A549 (cell line): ENCODE data around the gene SPECC1L. TPM values are rescaled to one million over a fixed set of nuclear protein-coding genes. Genes with fewer than 3 reads are reported as not detected.

Experiments used
- ATAC-seq, 2 experiments: fragments of 200-7000 bp in 1 of 2; fragments of >200 bp in 1 of 2; cut with Nextera tagmentation in 1 of 2; cut with Tn5 transposase in 1 of 2; 3 replicates each; pipeline versions ENCODE4 v1.8.0 to v1.9.1; 2018 to 2020; ENCODE audit warnings: mild to moderate bottlenecking in 1 of 2, moderate library complexity in 1 of 2
- CTCF ChIA-PET: fragments of 300-600 bp; sonication (Branson Sonifier 250); formaldehyde crosslinking; extraction: SDS; loops from one replicate; lab custom pipeline; 2021; ENCODE audit warnings: antibody characterized with exemption, inconsistent platforms; lab: Yijun Ruan, JAX
- POLR2A ChIA-PET: fragments of 350-600 bp; formaldehyde crosslinking; extraction: SDS; loops from one replicate; lab custom pipeline; 2021; ENCODE audit warnings: antibody characterized with exemption, inconsistent platforms; lab: Yijun Ruan, JAX
- DNase-seq, 2 experiments: peaks; one replicate each; pipeline versions ENCODE4 v3.0.0 to v3.0.0-alpha.2; 2011 to 2016; ENCODE audit warnings: low read depth in 1 of 2, low spot score in 1 of 2
- FAIRE-seq: peaks from 2 replicates; lab custom pipeline; 2011; peaks lifted over from hg19 to GRCh38; lab: Jason Lieb, UNC
- H3K27ac ChIP-seq, 2 experiments: fragments of >200 bp; sonication (Bioruptor Twin); formaldehyde crosslinking; 3 replicates each; pipeline ENCODE4 v1.5.1; 2016 to 2017
- H3K4me1 ChIP-seq: fragments of >200 bp; sonication (Bioruptor Twin); formaldehyde crosslinking; 3 replicates; pipeline ENCODE4 v1.6.1; 2016
- H3K4me2 ChIP-seq: fragments of >200 bp; sonication (Bioruptor Twin); formaldehyde crosslinking; 3 replicates; pipeline ENCODE4 v1.6.1; 2016
- H3K4me3 ChIP-seq: fragments of >200 bp; sonication (Bioruptor Twin); formaldehyde crosslinking; 3 replicates; pipeline ENCODE4 v1.5.1; 2016
- H3K9me3 ChIP-seq: fragments of >200 bp; sonication (Bioruptor Twin); formaldehyde crosslinking; 3 replicates; pipeline ENCODE4 v1.6.1; 2016
- ATOH8 ChIP-seq: fragments of 250-450 bp; sonication (Bioruptor Pico); IDR thresholded peaks from 2 replicates; pipeline ENCODE4 v1.5.0; 2020; ENCODE audit warnings: low read depth, mild to moderate bottlenecking, moderate library complexity
- CBX8 ChIP-seq: fragments of 200-600 bp; sonication (generic); IDR thresholded peaks from 2 replicates; pipeline ENCODE4 v1.6.1; 2016
- CHD2 ChIP-seq: fragments of 150-350 bp; IDR thresholded peaks from 2 replicates; pipeline ENCODE4 v1.6.1; 2014; ENCODE audit warnings: low read length; ENCODE audit not compliant: partially characterized antibody
- CTCF ChIP-seq: fragments of >200 bp; sonication (Bioruptor Twin); formaldehyde crosslinking; IDR thresholded peaks from 3 replicates; pipeline ENCODE4 v1.5.1; 2016
- EHMT2 ChIP-seq: fragments of 200-600 bp; sonication (generic); IDR thresholded peaks from 2 replicates; pipeline ENCODE4 v1.6.1; 2016; ENCODE audit warnings: antibody characterized with exemption, low read depth, mild to moderate bottlenecking, moderate library complexity
- ELK1 ChIP-seq: fragments of 150-350 bp; IDR thresholded peaks from 2 replicates; pipeline ENCODE4 v1.6.1; 2014; ENCODE audit warnings: low read depth, mild to moderate bottlenecking, low read length
- EP300 ChIP-seq, 2 experiments: fragments of >200 bp; sonication (Bioruptor Twin); formaldehyde crosslinking; IDR thresholded peaks; 2 replicates in 1 of 2; 3 replicates in 1 of 2; pipeline ENCODE4 v1.6.1; 2016 to 2017
- FOXS1 ChIP-seq: fragments of 250-450 bp; sonication (Bioruptor Pico); IDR thresholded peaks from 2 replicates; pipeline ENCODE4 v1.5.0; 2020; ENCODE audit warnings: mild to moderate bottlenecking, moderate library complexity
- GATA3 ChIP-seq: IDR thresholded peaks from 2 replicates; pipeline ENCODE4 v1.6.1; 2012; ENCODE audit warnings: borderline replicate concordance
- HDAC2 ChIP-seq: fragments of 200-600 bp; sonication (generic); IDR thresholded peaks from 2 replicates; pipeline ENCODE4 v1.6.1; 2016
- JUNB ChIP-seq: fragments of >200 bp; sonication (Bioruptor Twin); formaldehyde crosslinking; IDR thresholded peaks from 2 replicates; pipeline ENCODE4 v1.6.1; 2016
- NPAS2 ChIP-seq: fragments of 250-450 bp; sonication (Bioruptor Pico); IDR thresholded peaks from 2 replicates; pipeline ENCODE4 v1.8.0; 2022; ENCODE audit warnings: mild to moderate bottlenecking, moderate library complexity, borderline replicate concordance
- NR3C1 ChIP-seq: fragments of >200 bp; sonication (Bioruptor Twin); formaldehyde crosslinking; IDR thresholded peaks from 3 replicates; pipeline ENCODE4 v1.6.1; 2017
- PBX3 ChIP-seq: IDR thresholded peaks from 2 replicates; pipeline ENCODE4 v1.6.1; 2012
- POLR2A ChIP-seq: IDR thresholded peaks from 2 replicates; pipeline ENCODE4 v1.6.1; 2012; ENCODE audit warnings: mild to moderate bottlenecking, low read length
- RAD21 ChIP-seq, 2 experiments: fragments of >200 bp in 1 of 2; sonication (Bioruptor Twin) in 1 of 2; formaldehyde crosslinking in 1 of 2; IDR thresholded peaks in 1 of 2; conservative IDR thresholded peaks in 1 of 2; 2 replicates in 1 of 2; 3 replicates in 1 of 2; pipeline ENCODE4 v1.6.1; 2012 to 2018; ENCODE audit warnings: inconsistent platforms in 1 of 2
- RCOR1 ChIP-seq: fragments of 150-350 bp; IDR thresholded peaks from 2 replicates; pipeline ENCODE4 v1.6.1; 2014; ENCODE audit warnings: antibody characterized with exemption, low read length, low read depth
- RFX5 ChIP-seq: fragments of 450-650 bp; IDR thresholded peaks from 2 replicates; pipeline ENCODE4 v1.7.1; 2014; ENCODE audit warnings: antibody characterized with exemption, mild to moderate bottlenecking, moderate library complexity
- SREBF2 ChIP-seq: fragments of 450-650 bp; IDR thresholded peaks from 2 replicates; pipeline ENCODE4 v1.6.1; 2014; ENCODE audit warnings: mild to moderate bottlenecking, moderate library complexity
- TFCP2L1 ChIP-seq: fragments of 250-450 bp; sonication (Bioruptor Pico); IDR thresholded peaks from 2 replicates; pipeline ENCODE4 v1.5.0; 2021; ENCODE audit warnings: mild to moderate bottlenecking
- TP53 ChIP-seq: fragments of 250-450 bp; sonication (Bioruptor Pico); IDR thresholded peaks from 2 replicates; pipeline ENCODE4 v1.5.0; 2021; ENCODE audit warnings: mild to moderate bottlenecking, moderate library complexity
- WGBS: methylation state at CpG from one replicate; pipeline ENCODE4 v1.1.6; 2017; ENCODE audit errors: missing lambda C conversion rate; 5-methylcytosine and 5-hydroxymethylcytosine counted together
- polyA plus RNA-seq, 4 experiments: library from polyadenylated mRNA; depleted of rRNA in 3 of 4; stranded (reverse); fragments of >200 nt; fragmentation: RNase III in 1 of 4; extraction: RNeasy Plus Mini Kit Qiagen cat#74134 plus additional on column Dnase treatment in 1 of 4; gene quantifications; 2 replicates in 3 of 4; 3 replicates in 1 of 4; pipeline ENCODE4 v1.2.3, GENCODE V29; 2011 to 2017
- TF ChIP-seq, protein P1 (sequence below): fragments of 250-450 bp; sonication (Bioruptor Pico); IDR thresholded peaks from 2 replicates; pipeline ENCODE4 v1.5.0; 2021; ENCODE audit warnings: mild to moderate bottlenecking, moderate library complexity, borderline replicate concordance

Gene SPECC1L
- polyA plus RNA-seq, 2 of the 4 experiments (the other 2 are of a cell fraction), result 14.8 to 25.2 TPM

DNA sequence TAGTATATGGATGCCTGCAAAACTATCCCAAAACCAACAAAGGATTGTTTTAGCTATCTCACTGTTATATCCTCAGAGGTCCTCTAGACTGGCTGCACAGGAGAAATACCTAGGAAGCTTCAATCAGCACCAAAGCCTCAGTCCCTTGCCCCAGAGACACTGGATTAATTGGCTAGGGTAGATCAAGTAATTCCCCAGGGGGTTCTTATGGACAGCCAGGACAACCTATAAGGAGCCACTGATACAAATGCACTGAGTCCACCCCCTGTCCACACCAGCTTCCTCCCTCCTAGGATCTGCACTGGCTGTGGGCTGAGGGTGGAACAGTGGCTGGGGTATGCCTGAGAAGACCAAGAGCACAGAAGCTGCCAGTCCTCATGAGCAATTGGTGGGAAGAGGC is 173.0 kb downstream of the SPECC1L start:
- FAIRE-seq (no peak), DNase-seq (no peak), ATAC-seq (no peak)
- TF ChIP-seq PBX3 (no peak), ELK1 (no peak), HDAC2 (no peak), RCOR1 (no peak), NPAS2 (CRISPR knock-in tag) (no peak), CHD2 (no peak), NR3C1 (no peak), EHMT2 (no peak), TFCP2L1 (CRISPR knock-in tag) (no peak), TP53 (CRISPR knock-in tag) (no peak), FOXS1 (no peak), EP300 (IDR thresholded peaks at IDR 0.05) (no peak), SREBF2 (no peak), GATA3 (no peak), CBX8 (no peak), POLR2A (no peak), RFX5 (no peak), RAD21 (conservative IDR thresholded peaks at IDR 0.05 in 1 of 2, IDR thresholded peaks at IDR 0.05 in 1 of 2) (no peak), CTCF (no peak)
- ChIA-PET POLR2A (no interaction called here), CTCF (interaction anchor here (1.0 to 1.8 kb wide), 3 partner anchors 19 to 78 kb away, joined by 3 to 7 read pairs (median 3); no protein-coding TSS in a partner anchor)
- Histone ChIP-seq H3K4me3 (no peak overlapping the region), H3K27ac (no peak overlapping the region), H3K4me1 (no peaks in the 10 kb centered on the region), H3K9me3 (no peaks in the 10 kb centered on the region), H3K4me2 (no peak overlapping the region)

- no peak for ATAC-seq
- TF ChIP-seq CHD2 (no peak), JUNB (no peak), ATOH8 (CRISPR knock-in tag) (no peak), EHMT2 (no peak), NR3C1 (no peak), CBX8 (no peak)
- TF ChIP-seq, protein P1, sequence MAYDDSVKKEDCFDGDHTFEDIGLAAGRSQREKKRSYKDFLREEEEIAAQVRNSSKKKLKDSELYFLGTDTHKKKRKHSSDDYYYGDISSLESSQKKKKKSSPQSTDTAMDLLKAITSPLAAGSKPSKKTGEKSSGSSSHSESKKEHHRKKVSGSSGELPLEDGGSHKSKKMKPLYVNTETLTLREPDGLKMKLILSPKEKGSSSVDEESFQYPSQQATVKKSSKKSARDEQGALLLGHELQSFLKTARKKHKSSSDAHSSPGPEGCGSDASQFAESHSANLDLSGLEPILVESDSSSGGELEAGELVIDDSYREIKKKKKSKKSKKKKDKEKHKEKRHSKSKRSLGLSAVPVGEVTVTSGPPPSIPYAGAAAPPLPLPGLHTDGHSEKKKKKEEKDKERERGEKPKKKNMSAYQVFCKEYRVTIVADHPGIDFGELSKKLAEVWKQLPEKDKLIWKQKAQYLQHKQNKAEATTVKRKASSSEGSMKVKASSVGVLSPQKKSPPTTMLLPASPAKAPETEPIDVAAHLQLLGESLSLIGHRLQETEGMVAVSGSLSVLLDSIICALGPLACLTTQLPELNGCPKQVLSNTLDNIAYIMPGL (CRISPR knock-in tag), result no peak
- no peaks in the 10 kb centered on the region for H3K9me3 ChIP-seq
- H3K27ac ChIP-seq, result no peak overlapping the region
- H3K4me1 ChIP-seq, result no peaks in the 10 kb centered on the region
- ChIA-PET POLR2A (no interaction called here), CTCF (interaction anchor here (1.0 to 1.8 kb wide), 3 partner anchors 20 to 78 kb away, joined by 3 to 7 read pairs (median 3); no protein-coding TSS in a partner anchor)
- H3K4me2 ChIP-seq, result no peak overlapping the region
- no peak overlapping the region for H3K4me3 ChIP-seq
- FAIRE-seq, result no peak
- DNase-seq, result no peak
- 75% methylated on average over 2 of the region's 3 CpGs for WGBS
Observed at GRCh38 chr22:24444251-24444650, 173.6 kb downstream of the SPECC1L start.
